ENCODE measurements around the gene ZNF555.
"Not testable (repeated sequence)": the region's sequence is repeated elsewhere in the genome, so short reads cannot be mapped to it uniquely, and the experiment has no call there.

Gene ZNF555

GRCh38 chr19:2840794-2841791 is at the start of gene ZNF555:
Gene ZNF555 (plus strand): TSS chr19:2841475. CDS start chr19:2841573, 98 bp downstream.
- peak; percentile 97 to 100 for DNase-seq

GRCh38 chr19:2791876-2792275 is 49.4 kb upstream of the ZNF555 start:
- DNase-seq, result no peak

- not testable (repeated sequence) for DNase-seq
These were observed 48.6 kb upstream of the ZNF555 start for GRCh38 chr19:2792666-2793065.

- no peak for DNase-seq
These were observed 48.1 kb upstream of the ZNF555 start for GRCh38 chr19:2793126-2793525.

- DNase-seq, result no peak
These were observed 47.7 kb upstream of the ZNF555 start for GRCh38 chr19:2793577-2793976.

- no peak for DNase-seq
These were observed 45.2 kb upstream of the ZNF555 start for GRCh38 chr19:2795827-2796658.

GRCh38 chr19:2796659-2797266 is 44.5 kb upstream of the ZNF555 start:
- no peak for DNase-seq

GRCh38 chr19:2797280-2797679 is 44.0 kb upstream of the ZNF555 start:
- DNase-seq, result no peak

- DNase-seq, result no peak
These were observed 43.1 kb upstream of the ZNF555 start for GRCh38 chr19:2798158-2798685.

- no peak for DNase-seq
These were observed 42.5 kb upstream of the ZNF555 start for GRCh38 chr19:2798733-2799132.

GRCh38 chr19:2799273-2800020 is 41.8 kb upstream of the ZNF555 start:
- no peak for DNase-seq

- no peak for DNase-seq
These were observed 40.8 kb upstream of the ZNF555 start for GRCh38 chr19:2800506-2800905.

GRCh38 chr19:2802826-2803225 is 38.4 kb upstream of the ZNF555 start:
- no peak for DNase-seq

GRCh38 chr19:2803486-2804155 is 37.7 kb upstream of the ZNF555 start:
- no peak for DNase-seq

- DNase-seq, result no peak
These were observed 36.9 kb upstream of the ZNF555 start for GRCh38 chr19:2804156-2805004.

GRCh38 chr19:2805261-2805900 is 35.9 kb upstream of the ZNF555 start:
- DNase-seq, result no peak

GRCh38 chr19:2805991-2806649 is 35.2 kb upstream of the ZNF555 start:
- no peak for DNase-seq

GRCh38 chr19:2806736-2807378 is 34.4 kb upstream of the ZNF555 start:
- no peak for DNase-seq
